Putamen (tissue), 1 donor: ENCODE measurements around the gene SLC24A2.

ENCODE experiments used
- DNase-seq: peaks from one replicate; pipeline ENCODE4 v3.0.0-alpha.2; 2016; ENCODE audit warnings: low spot score

Gene SLC24A2

GRCh38 chr9:19757745-19758144 lies 31.1 kb downstream of the SLC24A2 start:
- no peak for DNase-seq

- DNase-seq: no peak
These were observed 33.9 kb downstream of the SLC24A2 start for GRCh38 chr9:19754921-19755320.

- no peak for DNase-seq
These were observed 40.3 kb downstream of the SLC24A2 start for GRCh38 chr9:19748278-19749126.

GRCh38 chr9:19746223-19746622 lies 42.6 kb downstream of the SLC24A2 start:
- DNase-seq: no peak

GRCh38 chr9:19741178-19741577 lies 47.7 kb downstream of the SLC24A2 start:
- no peak for DNase-seq
